Ramos (cell line): Measurements from ENCODE around the gene KIAA1328.
"Not testable (repeated sequence)": the region's sequence is repeated elsewhere in the genome, so short reads cannot be mapped to it uniquely, and the experiment has no call there.

Experiments used
- in situ Hi-C: fragments of 300-500 bp; cut with MboI; formaldehyde crosslinking; loops from one replicate; pipeline ENCODE4 v1.14.3; 2022; ENCODE audit warnings: low sequenced_read_pairs; ENCODE audit not compliant: unreplicated experiment

Gene KIAA1328

GRCh38 chr18:37085362-37085761 is 256.4 kb downstream of the KIAA1328 start:
- in situ Hi-C loops: no loop called here

GRCh38 chr18:37107748-37108522 is 279.0 kb downstream of the KIAA1328 start:
- in situ Hi-C loops: no loop called here

GRCh38 chr18:37122877-37123276 is 293.9 kb downstream of the KIAA1328 start:
- in situ Hi-C loops: no loop called here

GRCh38 chr18:37124516-37124915 is 295.6 kb downstream of the KIAA1328 start:
- in situ Hi-C loops: no loop called here

GRCh38 chr18:37135177-37135576 is 306.2 kb downstream of the KIAA1328 start:
- in situ Hi-C loops: no loop called here

GRCh38 chr18:37138456-37138855 is 309.5 kb downstream of the KIAA1328 start:
- in situ Hi-C loops: no loop called here

- in situ Hi-C loops: no loop called here
These were observed 310.9 kb downstream of the KIAA1328 start for GRCh38 chr18:37139876-37140275.

GRCh38 chr18:37144921-37145320 is 316.0 kb downstream of the KIAA1328 start:
- in situ Hi-C loops: no loop called here

- in situ Hi-C loops: no loop called here
These were observed 327.5 kb downstream of the KIAA1328 start for GRCh38 chr18:37156330-37156942.

GRCh38 chr18:37160038-37160820 is 331.3 kb downstream of the KIAA1328 start:
- in situ Hi-C loops: no loop called here

- in situ Hi-C loops: no loop called here
These were observed 332.6 kb downstream of the KIAA1328 start for GRCh38 chr18:37161491-37161890.

GRCh38 chr18:37162551-37162950 is 333.6 kb downstream of the KIAA1328 start:
- in situ Hi-C loops: no loop called here

GRCh38 chr18:37163119-37163518 is 334.2 kb downstream of the KIAA1328 start:
- in situ Hi-C loops: no loop called here

- in situ Hi-C loops: no loop called here
These were observed 337.6 kb downstream of the KIAA1328 start for GRCh38 chr18:37166491-37166890.

GRCh38 chr18:37166966-37167365 is 338.0 kb downstream of the KIAA1328 start:
- in situ Hi-C loops: not testable (repeated sequence)

- in situ Hi-C loops: no loop called here
These were observed 342.1 kb downstream of the KIAA1328 start for GRCh38 chr18:37170984-37171383.

- in situ Hi-C loops: no loop called here
These were observed 344.5 kb downstream of the KIAA1328 start for GRCh38 chr18:37173384-37173783.

- in situ Hi-C loops: loop anchor here (25.0 kb wide), 1 partner anchor 111 kb away; no protein-coding TSS in a partner anchor
These were observed 347.0 kb downstream of the KIAA1328 start for GRCh38 chr18:37175727-37176620.

- in situ Hi-C loops: loop anchor here (25.0 kb wide), 1 partner anchor 111 kb away; no protein-coding TSS in a partner anchor
These were observed 347.7 kb downstream of the KIAA1328 start for GRCh38 chr18:37176621-37176934.

- in situ Hi-C loops: loop anchor here (25.0 kb wide), 1 partner anchor 108 kb away; no protein-coding TSS in a partner anchor
These were observed 350.5 kb downstream of the KIAA1328 start for GRCh38 chr18:37179384-37179783.
